AG10803 (cell line): ENCODE results near the gene FRMD4A.
A peak's percentile ranks its signal among the peaks of the same experiment; 100 is the strongest.

Source experiments
- DNase-seq: peaks from one replicate; pipeline ENCODE4 v3.0.0; 2010; ENCODE audit warnings: low read depth
- H3K4me3 ChIP-seq: 2 replicates; pipeline ENCODE4 v1.5.1; 2011; ENCODE audit warnings: mild to moderate bottlenecking, low read length, control low read depth
- TF ChIP-seq, protein P1 (sequence below): conservative IDR thresholded peaks from 2 replicates; pipeline ENCODE4 v1.5.1; 2011; ENCODE audit warnings: mild to moderate bottlenecking, low read length, control low read depth, inconsistent platforms

Gene FRMD4A

DNA sequence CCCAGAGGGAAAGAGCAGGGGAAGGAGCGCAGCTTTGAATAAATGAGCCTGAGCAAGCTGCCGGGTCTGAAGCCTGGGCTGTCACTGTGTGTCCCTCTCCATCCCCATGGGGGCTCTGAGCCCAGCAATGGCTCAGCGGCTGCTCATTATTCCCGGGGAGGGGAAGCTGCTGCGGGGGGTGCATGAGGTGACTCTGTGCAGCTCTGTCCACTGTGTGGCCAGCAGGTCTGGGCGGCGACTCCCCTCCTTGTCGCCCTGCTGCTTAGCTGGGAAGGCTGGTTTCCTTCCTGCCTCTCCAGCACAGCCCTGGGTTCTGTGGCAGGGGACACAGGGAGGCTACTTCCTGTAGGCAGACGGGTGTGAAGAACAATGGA, 509.8 kb downstream of the FRMD4A start:
- no peak for DNase-seq

DNA sequence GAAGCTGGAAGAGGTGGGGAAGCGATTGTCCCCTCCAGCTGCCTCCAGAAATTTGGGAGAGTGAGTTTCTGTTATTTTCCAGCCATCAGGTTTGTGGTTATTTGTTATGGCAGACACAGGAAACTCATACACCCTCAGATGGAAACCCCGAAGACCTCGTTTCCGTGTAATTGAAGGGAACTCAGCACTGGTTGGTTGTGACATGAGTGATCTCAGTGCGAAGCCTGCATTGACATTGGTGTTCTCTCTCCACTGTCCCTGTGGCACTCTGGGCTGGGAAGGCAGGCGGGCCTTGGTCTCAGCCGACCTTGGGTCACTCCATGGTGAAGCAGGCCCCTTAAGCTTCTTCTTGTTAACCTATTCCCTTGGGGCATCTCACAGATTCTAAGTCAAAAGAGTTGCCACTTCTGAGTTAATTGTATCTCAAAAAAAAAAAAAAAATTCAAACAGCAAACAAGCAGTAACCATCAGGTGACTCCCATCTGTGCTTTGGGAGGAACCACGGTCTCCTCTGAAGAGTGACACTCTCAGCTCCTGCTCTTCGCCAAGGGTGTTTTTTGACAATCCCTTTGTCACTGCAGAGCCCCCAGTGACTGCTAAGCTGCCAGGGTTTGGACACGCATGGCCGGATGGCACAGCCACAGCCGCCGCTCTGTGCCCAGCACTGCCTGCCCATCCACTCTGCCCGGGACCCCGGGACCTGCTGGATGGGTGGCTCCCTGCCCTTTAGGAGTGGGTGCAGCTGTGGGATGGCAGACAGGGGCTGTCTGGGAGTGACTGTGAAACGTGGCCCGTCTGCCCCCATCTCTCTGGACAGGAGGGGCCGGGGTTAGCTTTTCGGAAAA, 510.4 kb downstream of the FRMD4A start:
- TF ChIP-seq, protein P1, sequence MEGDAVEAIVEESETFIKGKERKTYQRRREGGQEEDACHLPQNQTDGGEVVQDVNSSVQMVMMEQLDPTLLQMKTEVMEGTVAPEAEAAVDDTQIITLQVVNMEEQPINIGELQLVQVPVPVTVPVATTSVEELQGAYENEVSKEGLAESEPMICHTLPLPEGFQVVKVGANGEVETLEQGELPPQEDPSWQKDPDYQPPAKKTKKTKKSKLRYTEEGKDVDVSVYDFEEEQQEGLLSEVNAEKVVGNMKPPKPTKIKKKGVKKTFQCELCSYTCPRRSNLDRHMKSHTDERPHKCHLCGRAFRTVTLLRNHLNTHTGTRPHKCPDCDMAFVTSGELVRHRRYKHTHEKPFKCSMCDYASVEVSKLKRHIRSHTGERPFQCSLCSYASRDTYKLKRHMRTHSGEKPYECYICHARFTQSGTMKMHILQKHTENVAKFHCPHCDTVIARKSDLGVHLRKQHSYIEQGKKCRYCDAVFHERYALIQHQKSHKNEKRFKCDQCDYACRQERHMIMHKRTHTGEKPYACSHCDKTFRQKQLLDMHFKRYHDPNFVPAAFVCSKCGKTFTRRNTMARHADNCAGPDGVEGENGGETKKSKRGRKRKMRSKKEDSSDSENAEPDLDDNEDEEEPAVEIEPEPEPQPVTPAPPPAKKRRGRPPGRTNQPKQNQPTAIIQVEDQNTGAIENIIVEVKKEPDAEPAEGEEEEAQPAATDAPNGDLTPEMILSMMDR: no peak
- no peak overlapping the region for H3K4me3 ChIP-seq
- DNase-seq: no peak

More for the DNA sequence above, 509.8 kb downstream of the FRMD4A start:
- H3K4me3 ChIP-seq: no peak overlapping the region
- TF ChIP-seq, protein P1: no peak

DNA sequence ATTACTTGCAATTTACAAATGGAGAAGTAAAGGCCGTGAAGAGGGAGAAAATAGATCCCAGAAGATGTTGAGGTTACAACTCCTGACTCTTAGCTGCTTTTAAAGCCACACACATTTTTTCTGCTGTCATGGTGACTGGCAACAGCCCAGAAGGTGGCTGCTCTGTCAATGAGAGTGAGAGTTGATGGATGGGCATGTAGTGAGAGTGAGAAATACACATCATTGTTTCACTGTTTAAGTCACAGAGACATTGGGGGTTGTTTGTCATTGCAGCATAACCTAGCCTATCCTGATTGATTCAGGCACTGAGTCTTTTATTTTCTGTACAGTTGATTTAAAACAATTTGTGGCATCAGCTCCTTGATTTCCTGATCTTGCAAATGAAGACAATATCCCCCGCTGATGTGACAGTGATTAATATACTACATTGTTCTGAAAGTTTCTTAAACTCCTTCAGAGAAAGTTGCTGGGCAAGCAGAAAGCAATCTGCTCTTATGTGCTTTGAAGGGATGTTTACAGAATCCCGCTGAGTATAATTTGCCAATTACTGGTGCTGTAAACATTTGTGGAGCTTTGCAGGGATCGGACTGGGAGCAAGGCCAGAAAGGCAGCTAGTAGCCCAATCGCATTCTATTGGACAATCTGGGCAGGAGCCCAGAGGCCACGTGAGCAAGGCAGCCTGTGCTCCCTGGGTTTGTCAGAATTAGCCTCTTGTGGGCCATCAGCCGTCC, 514.4 kb downstream of the FRMD4A start:
- TF ChIP-seq, protein P1: no peak
- H3K4me3 ChIP-seq: no peak overlapping the region
- DNase-seq: peak; percentile 66

DNA sequence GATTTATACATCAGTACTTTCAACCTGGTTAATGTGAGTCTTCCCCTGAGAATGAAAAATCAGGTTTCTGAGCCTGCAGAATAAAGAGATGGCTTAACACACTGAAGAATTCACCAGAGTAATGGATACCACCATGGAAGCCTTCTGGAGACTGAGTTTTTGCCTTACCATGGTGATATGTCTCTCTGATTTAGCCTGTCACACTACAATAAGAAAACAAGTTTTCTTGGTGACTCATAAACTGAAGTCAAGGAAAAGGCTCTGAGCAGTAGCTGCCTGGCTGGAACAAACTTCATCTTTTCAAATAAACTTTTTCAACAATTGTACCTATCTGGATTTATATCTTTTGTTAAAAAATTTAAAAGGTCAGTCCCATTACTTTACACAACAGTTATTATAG, 515.0 kb downstream of the FRMD4A start:
- DNase-seq: peak; percentile 49
- no peak overlapping the region for H3K4me3 ChIP-seq
- TF ChIP-seq, protein P1: no peak

DNA sequence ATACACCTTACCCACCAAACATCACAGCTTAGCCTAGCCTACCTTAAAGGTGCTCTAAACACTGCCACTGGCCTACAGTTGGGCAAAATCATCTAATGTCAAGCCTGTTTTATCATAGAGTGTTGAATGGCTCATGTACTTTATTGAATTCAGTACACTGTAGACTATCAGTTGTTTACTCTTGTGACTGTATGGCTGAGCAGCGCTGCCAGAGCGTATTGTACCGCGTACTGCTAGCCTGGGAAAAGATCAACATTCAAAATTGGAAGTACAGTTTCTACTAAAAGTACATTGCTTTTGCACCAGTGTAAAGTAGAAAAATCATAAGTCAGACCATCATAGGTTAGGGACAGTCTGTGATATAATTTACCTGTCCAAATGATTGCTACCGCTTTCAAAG, 517.2 kb downstream of the FRMD4A start:
- no peak for DNase-seq
- H3K4me3 ChIP-seq: no peak overlapping the region
- TF ChIP-seq, protein P1: no peak

DNA sequence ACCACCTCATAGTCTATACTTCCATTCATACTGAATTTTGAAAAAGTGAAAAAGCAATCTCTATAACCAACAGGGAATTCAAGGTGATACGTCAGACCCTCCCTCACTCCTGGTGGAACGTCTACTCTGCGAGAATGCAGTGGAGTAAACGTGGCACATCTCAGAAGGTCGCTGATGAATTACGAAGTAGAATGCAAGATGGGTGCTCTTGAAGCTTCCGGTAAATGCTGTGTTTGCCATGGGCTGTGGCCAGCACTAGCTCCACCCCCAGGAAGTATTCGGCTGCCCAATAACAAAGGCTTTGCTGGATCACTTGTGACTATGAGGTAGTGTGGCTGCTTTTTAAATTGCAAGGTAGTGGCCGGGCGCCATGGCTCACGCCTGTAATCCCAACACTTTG, 517.9 kb downstream of the FRMD4A start:
- DNase-seq: no peak
- H3K4me3 ChIP-seq: no peak overlapping the region
- TF ChIP-seq, protein P1: no peak

DNA sequence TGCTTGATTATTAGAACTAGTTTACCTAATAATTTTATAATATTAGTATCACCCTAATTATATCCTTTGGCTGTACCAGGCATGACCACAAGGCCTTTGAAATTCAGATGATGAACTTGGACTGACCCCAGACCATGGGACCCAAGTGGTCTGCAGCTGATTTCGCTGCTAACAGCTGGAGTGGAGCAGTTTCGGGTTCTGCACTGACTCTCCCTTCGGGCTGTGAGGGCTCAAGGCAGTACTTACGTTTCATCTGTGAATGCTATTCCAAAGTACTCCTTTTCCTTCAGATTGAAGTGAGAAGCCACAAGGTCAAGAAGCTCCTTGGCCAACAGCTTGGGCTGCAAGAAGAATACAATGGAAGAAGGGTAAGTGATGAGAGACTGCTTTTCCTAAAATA, 520.2 kb downstream of the FRMD4A start:
- TF ChIP-seq, protein P1: no peak
- no peak for DNase-seq
- H3K4me3 ChIP-seq: no peak overlapping the region
